Activated CD4-positive, alpha-beta T cell treated with anti-CD3 and anti-CD28 coated beads, Interleukin-2, amount 10 ng/mL, durations not matched to agents 24 days and 14 days (primary cell): Measurements from ENCODE around the gene ST8SIA3. TPM values are rescaled to one million over a fixed set of nuclear protein-coding genes. Genes with fewer than 3 reads are reported as not detected.

Experiments used
- DNase-seq: peaks from one replicate; pipeline ENCODE4 v3.0.0; 2022
- H3K27ac Mint-ChIP-seq: one replicate; pipeline ENCODE4 v1.8.0; 2022; ENCODE audit warnings: mild to moderate bottlenecking, mixed read lengths
- H3K27me3 Mint-ChIP-seq: one replicate; pipeline ENCODE4 v1.8.0; 2022; ENCODE audit warnings: mixed read lengths
- H3K36me3 Mint-ChIP-seq: one replicate; pipeline ENCODE4 v1.8.0; 2022; ENCODE audit warnings: low read depth, mild to moderate bottlenecking, mixed read lengths
- H3K4me1 Mint-ChIP-seq: one replicate; pipeline ENCODE4 v1.8.0; 2021; ENCODE audit warnings: mixed read lengths
- H3K4me3 Mint-ChIP-seq: one replicate; pipeline ENCODE4 v1.8.0; 2022; ENCODE audit warnings: mild to moderate bottlenecking, moderate library complexity, mixed read lengths
- H3K9me3 Mint-ChIP-seq: one replicate; pipeline ENCODE4 v1.8.0; 2021; ENCODE audit warnings: mixed read lengths
- intact Hi-C: fragments of 100-400 bp; cut with micrococcal nuclease; formaldehyde crosslinking; loops from one replicate; pipeline ENCODE4 v1.15.1; 2023
- total RNA-seq: library from RNA; stranded (reverse); gene quantifications from 2 replicates; pipeline ENCODE4 v1.2.3, GENCODE V29; 2022

ST8SIA3 gene
- total RNA-seq = not detected in 2 replicates

DNA sequence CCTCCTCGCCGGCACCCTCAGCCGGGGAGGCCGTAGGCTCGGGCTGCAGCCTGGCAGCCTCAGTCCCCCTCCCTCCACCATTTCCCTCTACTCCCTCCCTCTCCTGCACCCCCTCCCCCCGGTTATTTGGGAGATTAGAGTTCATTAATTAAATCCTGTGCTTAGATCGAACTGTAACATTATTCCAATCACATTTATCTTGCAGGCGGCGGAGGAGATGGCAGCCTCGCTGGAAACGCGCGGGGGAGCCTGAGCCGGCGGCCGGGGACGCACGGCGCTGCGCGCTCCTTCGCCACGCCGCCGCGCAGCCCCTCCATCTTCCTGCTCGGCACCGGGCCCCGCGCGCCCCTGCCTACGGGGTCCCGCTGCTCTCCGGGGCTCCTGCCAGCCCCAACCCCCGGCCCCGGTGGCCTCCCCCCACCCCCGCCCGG, at the start of gene ST8SIA3:
Gene ST8SIA3, plus strand, starts transcription at position 287 of the 431 bp plus-strand sequence. CDS start 290 bp downstream, outside the sequence.
- no peaks in the 10 kb centered on the region for H3K36me3 Mint-ChIP-seq
- H3K9me3 Mint-ChIP-seq = peaks cover 6% of the 10 kb centered on the region
- peaks cover 36% of the 10 kb centered on the region for H3K27me3 Mint-ChIP-seq
- H3K4me1 Mint-ChIP-seq = peaks cover 1% of the 10 kb centered on the region
- H3K4me3 Mint-ChIP-seq = no peak within 1 kb of the TSS
- no peak for DNase-seq
- no peak within 1 kb of the TSS for H3K27ac Mint-ChIP-seq
- intact Hi-C loops = loop anchor here (5.0 kb wide), 1 partner anchor 80 kb away; no protein-coding TSS in a partner anchor

DNA sequence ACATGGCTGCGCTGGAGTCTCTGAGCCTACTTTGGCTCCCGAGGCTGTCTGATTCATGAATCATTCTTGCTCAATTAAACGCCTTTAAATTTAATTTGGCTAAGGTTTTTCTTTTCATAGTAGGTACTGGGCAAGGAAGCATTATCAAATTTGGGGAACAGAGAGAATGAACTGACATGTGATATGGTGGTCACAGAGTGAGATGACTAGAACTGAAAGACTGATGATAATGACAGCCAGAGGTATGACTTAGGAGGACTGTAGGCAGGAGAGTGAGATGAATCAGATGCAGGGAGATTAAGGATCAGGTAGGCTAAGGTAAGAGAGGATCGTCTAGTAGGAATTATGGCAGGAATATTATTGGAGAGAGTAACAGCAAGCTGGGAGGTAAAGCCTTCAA, 40.9 kb upstream of the ST8SIA3 start:
- Mint-ChIP-seq H3K4me1 (no peaks in the 10 kb centered on the region), H3K27me3 (no peaks in the 10 kb centered on the region), H3K27ac (no peak overlapping the region), H3K9me3 (no peaks in the 10 kb centered on the region), H3K4me3 (no peak overlapping the region), H3K36me3 (no peaks in the 10 kb centered on the region)
- no peak for DNase-seq
- intact Hi-C loops = no loop called here

- Mint-ChIP-seq H3K9me3 (no peaks in the 10 kb centered on the region), H3K27ac (no peak overlapping the region), H3K36me3 (no peaks in the 10 kb centered on the region), H3K4me1 (no peaks in the 10 kb centered on the region), H3K4me3 (no peak overlapping the region), H3K27me3 (no peaks in the 10 kb centered on the region)
- intact Hi-C loops = no loop called here
- no peak for DNase-seq
These were observed 39.8 kb upstream of the ST8SIA3 start for GRCh38 chr18:57312346-57313144.

- no peaks in the 10 kb centered on the region for H3K4me1 Mint-ChIP-seq
- no peaks in the 10 kb centered on the region for H3K27me3 Mint-ChIP-seq
- H3K4me3 Mint-ChIP-seq = no peak overlapping the region
- intact Hi-C loops = no loop called here
- no peak overlapping the region for H3K27ac Mint-ChIP-seq
- H3K9me3 Mint-ChIP-seq = no peaks in the 10 kb centered on the region
- H3K36me3 Mint-ChIP-seq = no peaks in the 10 kb centered on the region
- no peak for DNase-seq
These were observed 31.8 kb upstream of the ST8SIA3 start for GRCh38 chr18:57320603-57321002.

DNA sequence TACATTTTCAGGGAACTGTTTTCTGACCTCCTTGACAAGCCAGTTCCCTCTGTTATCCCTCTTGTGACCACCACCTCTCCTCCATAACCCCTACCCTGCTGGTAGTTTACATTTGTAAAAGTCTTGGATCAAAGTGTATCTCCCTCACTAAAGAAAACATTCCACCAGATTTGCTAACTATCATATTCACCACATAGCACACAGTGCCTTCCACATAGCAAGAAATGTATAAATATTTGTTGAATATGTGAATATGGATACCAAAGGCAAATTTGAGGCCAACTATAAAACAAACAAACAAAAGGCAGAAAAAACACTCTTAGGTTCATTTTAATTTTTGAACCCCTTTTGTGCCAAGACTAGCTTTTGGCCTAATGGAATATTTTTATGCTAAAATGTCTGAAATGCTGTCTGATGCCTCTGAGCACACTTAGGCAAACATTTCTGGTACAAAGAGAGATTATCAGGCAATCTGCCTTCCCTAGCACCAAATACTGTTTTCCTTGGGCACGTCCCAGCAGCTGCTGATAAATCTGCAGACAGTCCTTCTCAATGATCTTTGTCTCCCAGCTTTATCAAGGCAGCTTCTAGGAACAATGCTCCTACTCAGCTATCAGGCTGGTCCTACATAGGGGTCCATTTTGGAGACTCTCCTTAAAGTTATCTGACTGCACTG, 26.7 kb upstream of the ST8SIA3 start:
- Mint-ChIP-seq H3K27me3 (no peaks in the 10 kb centered on the region), H3K9me3 (no peaks in the 10 kb centered on the region), H3K36me3 (no peaks in the 10 kb centered on the region), H3K27ac (no peak overlapping the region), H3K4me1 (no peaks in the 10 kb centered on the region), H3K4me3 (no peak overlapping the region)
- DNase-seq = no peak
- intact Hi-C loops = no loop called here

- no peaks in the 10 kb centered on the region for H3K27me3 Mint-ChIP-seq
- no peak for DNase-seq
- no peaks in the 10 kb centered on the region for H3K9me3 Mint-ChIP-seq
- no peak overlapping the region for H3K4me3 Mint-ChIP-seq
- no peak overlapping the region for H3K27ac Mint-ChIP-seq
- intact Hi-C loops = no loop called here
- no peaks in the 10 kb centered on the region for H3K36me3 Mint-ChIP-seq
- no peaks in the 10 kb centered on the region for H3K4me1 Mint-ChIP-seq
These were observed 25.5 kb upstream of the ST8SIA3 start for GRCh38 chr18:57326718-57327323.

- H3K27me3 Mint-ChIP-seq = no peaks in the 10 kb centered on the region
- no peak overlapping the region for H3K27ac Mint-ChIP-seq
- H3K4me1 Mint-ChIP-seq = no peaks in the 10 kb centered on the region
- DNase-seq = no peak
- intact Hi-C loops = no loop called here
- no peaks in the 10 kb centered on the region for H3K9me3 Mint-ChIP-seq
- no peaks in the 10 kb centered on the region for H3K36me3 Mint-ChIP-seq
- no peak overlapping the region for H3K4me3 Mint-ChIP-seq
These were observed 23.7 kb upstream of the ST8SIA3 start for GRCh38 chr18:57328665-57329064.

GRCh38 chr18:57329856-57330255, 22.5 kb upstream of the ST8SIA3 start:
- DNase-seq = no peak
- H3K27me3 Mint-ChIP-seq = peaks cover under 1% of the 10 kb centered on the region
- H3K4me1 Mint-ChIP-seq = no peaks in the 10 kb centered on the region
- intact Hi-C loops = no loop called here
- H3K4me3 Mint-ChIP-seq = no peak overlapping the region
- H3K27ac Mint-ChIP-seq = no peak overlapping the region
- no peaks in the 10 kb centered on the region for H3K9me3 Mint-ChIP-seq
- H3K36me3 Mint-ChIP-seq = no peaks in the 10 kb centered on the region

DNA sequence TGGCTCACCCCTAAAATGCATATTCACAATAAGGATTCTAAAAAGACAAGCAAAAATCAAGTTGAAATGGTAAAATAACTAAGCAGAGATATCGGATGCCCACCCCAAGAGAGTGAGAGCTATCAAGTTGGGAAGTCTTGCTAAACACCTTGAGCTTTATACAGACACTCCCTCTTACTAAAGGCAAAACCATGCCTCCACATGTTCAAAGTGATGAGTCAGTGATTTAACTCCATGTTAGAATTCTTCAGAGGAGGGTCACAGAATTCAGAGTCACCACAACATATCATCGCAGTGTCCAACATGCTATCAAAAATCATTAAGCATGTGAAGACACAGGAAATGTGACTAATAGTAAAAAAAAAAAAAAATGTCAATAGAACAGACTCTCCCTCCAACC, 20.6 kb upstream of the ST8SIA3 start:
- H3K4me3 Mint-ChIP-seq = no peak overlapping the region
- no peak overlapping the region for H3K27ac Mint-ChIP-seq
- H3K36me3 Mint-ChIP-seq = no peaks in the 10 kb centered on the region
- peaks cover 2% of the 10 kb centered on the region for H3K27me3 Mint-ChIP-seq
- DNase-seq = no peak
- no peaks in the 10 kb centered on the region for H3K4me1 Mint-ChIP-seq
- intact Hi-C loops = no loop called here
- H3K9me3 Mint-ChIP-seq = no peaks in the 10 kb centered on the region

DNA sequence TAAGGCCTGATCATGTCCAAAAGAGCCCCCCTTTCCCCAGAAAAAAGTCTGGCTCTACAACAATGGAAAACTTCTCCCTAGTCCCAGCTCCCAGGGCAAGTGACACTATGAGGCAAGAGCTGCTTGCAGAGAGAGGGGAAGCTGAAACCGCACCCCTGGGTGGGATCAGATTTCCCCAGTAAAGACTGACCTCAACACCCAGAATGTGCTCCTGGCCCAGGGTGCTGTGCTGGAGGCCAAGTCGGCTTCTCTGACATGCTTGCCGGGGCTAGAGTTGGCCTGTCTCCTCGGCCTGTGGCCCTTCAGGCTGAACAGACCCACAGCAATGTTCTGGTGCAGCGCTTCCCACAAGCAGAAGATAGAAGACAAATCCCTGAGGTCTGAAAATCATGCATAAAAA, 18.4 kb upstream of the ST8SIA3 start:
- Mint-ChIP-seq H3K36me3 (no peaks in the 10 kb centered on the region), H3K4me1 (no peaks in the 10 kb centered on the region), H3K27ac (no peak overlapping the region), H3K27me3 (peaks cover 2% of the 10 kb centered on the region), H3K9me3 (no peaks in the 10 kb centered on the region), H3K4me3 (no peak overlapping the region)
- DNase-seq = no peak
- intact Hi-C loops = no loop called here

GRCh38 chr18:57334383-57334782, 18.0 kb upstream of the ST8SIA3 start:
- no peak overlapping the region for H3K27ac Mint-ChIP-seq
- H3K4me1 Mint-ChIP-seq = no peaks in the 10 kb centered on the region
- H3K4me3 Mint-ChIP-seq = no peak overlapping the region
- no peaks in the 10 kb centered on the region for H3K36me3 Mint-ChIP-seq
- no peaks in the 10 kb centered on the region for H3K9me3 Mint-ChIP-seq
- no peak for DNase-seq
- intact Hi-C loops = no loop called here
- H3K27me3 Mint-ChIP-seq = peaks cover 2% of the 10 kb centered on the region

DNA sequence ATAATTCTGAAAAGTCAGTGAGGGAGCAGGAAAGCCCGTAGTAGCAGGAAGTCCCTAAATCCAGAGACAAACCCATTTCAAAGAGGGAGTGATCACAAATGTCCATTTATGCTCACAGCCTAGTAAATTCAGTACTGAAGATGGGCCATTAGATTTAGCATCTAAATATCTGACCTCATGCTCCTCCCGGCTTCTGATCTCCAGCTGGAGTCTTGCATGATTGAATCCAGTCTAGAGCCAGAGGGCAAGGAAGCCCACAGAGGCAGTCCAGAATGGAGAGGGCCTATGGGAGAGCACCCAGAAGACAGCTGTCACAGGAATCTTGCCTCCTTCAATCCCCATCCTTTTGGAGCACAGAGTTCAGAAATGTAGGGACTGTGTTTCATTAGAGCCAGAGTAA, 16.0 kb upstream of the ST8SIA3 start:
- intact Hi-C loops = no loop called here

GRCh38 chr18:57337890-57338289, 14.5 kb upstream of the ST8SIA3 start:
- no peak for DNase-seq
- H3K27ac Mint-ChIP-seq = no peak overlapping the region
- no peaks in the 10 kb centered on the region for H3K9me3 Mint-ChIP-seq
- H3K36me3 Mint-ChIP-seq = no peaks in the 10 kb centered on the region
- H3K4me1 Mint-ChIP-seq = no peaks in the 10 kb centered on the region
- no peak overlapping the region for H3K4me3 Mint-ChIP-seq
- intact Hi-C loops = no loop called here
- peaks cover 2% of the 10 kb centered on the region for H3K27me3 Mint-ChIP-seq

More for the DNA sequence above, 16.0 kb upstream of the ST8SIA3 start:
- Mint-ChIP-seq H3K4me1 (no peaks in the 10 kb centered on the region), H3K4me3 (no peak overlapping the region), H3K9me3 (no peaks in the 10 kb centered on the region), H3K27ac (no peak overlapping the region), H3K36me3 (no peaks in the 10 kb centered on the region), H3K27me3 (peaks cover 2% of the 10 kb centered on the region)
- no peak for DNase-seq

DNA sequence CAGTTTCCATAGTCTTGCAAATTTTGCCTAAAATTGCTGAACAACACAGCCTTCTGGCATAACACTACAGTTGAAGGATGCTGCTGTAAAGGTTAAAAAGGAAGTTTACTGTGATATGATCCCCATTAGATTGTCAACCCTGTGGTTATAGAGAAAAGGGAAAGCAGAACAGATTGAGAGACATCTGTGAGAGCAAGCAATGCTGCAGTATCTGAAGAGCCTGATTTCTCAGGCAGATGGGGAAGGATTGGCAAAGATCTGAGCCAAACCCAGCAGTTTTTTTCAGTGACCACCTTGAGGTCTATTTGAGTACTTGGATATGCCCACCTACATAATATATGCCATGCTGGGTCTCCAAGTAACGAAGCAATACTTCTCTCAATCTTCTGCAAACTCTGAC, 8.5 kb upstream of the ST8SIA3 start:
- H3K9me3 Mint-ChIP-seq = no peaks in the 10 kb centered on the region
- DNase-seq = no peak
- H3K4me3 Mint-ChIP-seq = no peak overlapping the region
- no peaks in the 10 kb centered on the region for H3K36me3 Mint-ChIP-seq
- H3K27me3 Mint-ChIP-seq = no peaks in the 10 kb centered on the region
- intact Hi-C loops = no loop called here
- no peaks in the 10 kb centered on the region for H3K4me1 Mint-ChIP-seq
- no peak overlapping the region for H3K27ac Mint-ChIP-seq
